ENCODE data around the gene TNNI2. TPM values are rescaled to one million over a fixed set of nuclear protein-coding genes. Genes with fewer than 3 reads are reported as not detected.
A peak's percentile ranks its signal among the peaks of the same experiment; 100 is the strongest.

Gene TNNI2
- polyA plus RNA-seq, 1 of the 3 experiments (the other 2 are of a cell fraction) = not detected

GRCh38 chr11:1888811-1889210 is 50.0 kb downstream of the TNNI2 start:
- no peak for TF ChIP-seq EP300 (IDR thresholded peaks at IDR 0.05; ENCODE audit: borderline replicate concordance in 1 of 2, low read depth in 1 of 2, low read length in 1 of 2)
- no peak for TF ChIP-seq GATA2 (CRISPR knock-in tag; IDR thresholded peaks at IDR 0.05)
- no peak for TF ChIP-seq TEAD4 (IDR thresholded peaks at IDR 0.05; ENCODE audit: borderline replicate concordance, insufficient read depth)
- no peak for TF ChIP-seq FOXM1 (IDR thresholded peaks at IDR 0.05; ENCODE audit: low read depth)
- TF ChIP-seq ZBTB33 (IDR thresholded peaks at IDR 0.05; ENCODE audit: borderline replicate concordance, low read depth) = no peak
- TF ChIP-seq SIN3A (IDR thresholded peaks at IDR 0.05; ENCODE audit: borderline replicate concordance, low read depth, low read length) = no peak
- no peak for TF ChIP-seq EZH2phosphoT487 (IDR thresholded peaks at IDR 0.05; ENCODE audit: borderline replicate concordance, low read depth)
- TF ChIP-seq USF1 (IDR thresholded peaks at IDR 0.05; ENCODE audit: borderline replicate concordance, low read depth) = no peak
- TF ChIP-seq, protein P1, sequence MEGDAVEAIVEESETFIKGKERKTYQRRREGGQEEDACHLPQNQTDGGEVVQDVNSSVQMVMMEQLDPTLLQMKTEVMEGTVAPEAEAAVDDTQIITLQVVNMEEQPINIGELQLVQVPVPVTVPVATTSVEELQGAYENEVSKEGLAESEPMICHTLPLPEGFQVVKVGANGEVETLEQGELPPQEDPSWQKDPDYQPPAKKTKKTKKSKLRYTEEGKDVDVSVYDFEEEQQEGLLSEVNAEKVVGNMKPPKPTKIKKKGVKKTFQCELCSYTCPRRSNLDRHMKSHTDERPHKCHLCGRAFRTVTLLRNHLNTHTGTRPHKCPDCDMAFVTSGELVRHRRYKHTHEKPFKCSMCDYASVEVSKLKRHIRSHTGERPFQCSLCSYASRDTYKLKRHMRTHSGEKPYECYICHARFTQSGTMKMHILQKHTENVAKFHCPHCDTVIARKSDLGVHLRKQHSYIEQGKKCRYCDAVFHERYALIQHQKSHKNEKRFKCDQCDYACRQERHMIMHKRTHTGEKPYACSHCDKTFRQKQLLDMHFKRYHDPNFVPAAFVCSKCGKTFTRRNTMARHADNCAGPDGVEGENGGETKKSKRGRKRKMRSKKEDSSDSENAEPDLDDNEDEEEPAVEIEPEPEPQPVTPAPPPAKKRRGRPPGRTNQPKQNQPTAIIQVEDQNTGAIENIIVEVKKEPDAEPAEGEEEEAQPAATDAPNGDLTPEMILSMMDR (IDR thresholded peaks at IDR 0.05) = no peak
- TF ChIP-seq USF2 (IDR thresholded peaks at IDR 0.05; ENCODE audit: borderline replicate concordance, low read depth, low read length) = no peak
- no peak for TF ChIP-seq JUND (IDR thresholded peaks at IDR 0.05)
- no peak for TF ChIP-seq RXRA (IDR thresholded peaks at IDR 0.05; ENCODE audit: borderline replicate concordance, low read depth)
- TF ChIP-seq MXI1 (IDR thresholded peaks at IDR 0.05; ENCODE audit: low read depth, low read length) = no peak
- no peak for TF ChIP-seq FOXJ3 (CRISPR knock-in tag; IDR thresholded peaks at IDR 0.05)
- no peaks in the 10 kb centered on the region for H3F3A ChIP-seq (replicated peaks; ENCODE audit: insufficient read depth)
- H3K4me3 ChIP-seq (ENCODE audit: low read depth in 2 of 2, low read length in 1 of 2) = no peak overlapping the region
- peak; percentile 25 for DNase-seq
- H3K4me1 ChIP-seq (ENCODE audit: control insufficient read depth in 1 of 2, insufficient read depth in 2 of 2, low read depth in 1 of 2, low read length in 1 of 2) = peaks cover 0 to 6% of the 10 kb centered on the region in 2 experiments; a peak in 1 of 4 replicates
- ChIA-PET CTCF (interaction anchor here (0.7 to 2.1 kb wide), 6 partner anchors 13 to 263 kb away, joined by 3 to 11 read pairs (median 6); no protein-coding TSS in a partner anchor), POLR2A (no interaction called here)
- H3K9ac ChIP-seq = no peak overlapping the region
- H3K79me2 ChIP-seq (ENCODE audit: insufficient read depth) = no peaks in the 10 kb centered on the region
- no peaks in the 10 kb centered on the region for H3K9me2 ChIP-seq
- H3K27me3 ChIP-seq (ENCODE audit: insufficient read depth) = no peaks in the 10 kb centered on the region
- no peak overlapping the region for H3K27ac ChIP-seq (ENCODE audit: low read depth in 2 of 2, low read length in 1 of 2)
- H4K20me1 ChIP-seq (ENCODE audit: insufficient read depth) = no peaks in the 10 kb centered on the region
- no peaks in the 10 kb centered on the region for H3K9me3 ChIP-seq
- H3K4me2 ChIP-seq = no peak overlapping the region
- H3K36me3 ChIP-seq (replicated peaks in 1 of 2; ENCODE audit: control insufficient read depth in 1 of 2, insufficient read depth in 2 of 2, low read length in 1 of 2) = no peaks in the 10 kb centered on the region
- 66% methylated on average over 5 of the region's 6 CpGs for WGBS (ENCODE audit: low lambda C conversion rate)
- no peak overlapping the region for H2AFZ ChIP-seq (ENCODE audit: low read depth)

All from SK-N-SH (cell line).